ENCODE data around the gene EXOC4.

GRCh38 chr7:133300088-133300487 is 47.2 kb downstream of the EXOC4 start:
- TF ChIP-seq CTCF (IDR thresholded peaks at IDR 0.05; ENCODE audit: low read depth, low read length, poor library complexity, severe bottlenecking) = no peak
- TF ChIP-seq EZH2phosphoT487 (IDR thresholded peaks at IDR 0.05; ENCODE audit: borderline replicate concordance, low read length) = no peak

Data from DOHH2 (cell line).